ENCODE measurements around the gene NXPE3.

NXPE3 gene

GRCh38 chr3:101845425-101845824 is 66.4 kb downstream of the NXPE3 start:
- no peak for ATAC-seq
- TF ChIP-seq ZNF565 (CRISPR knock-in tag; conservative IDR thresholded peaks at IDR 0.05; ENCODE audit: low read depth) (no peak), GLIS3 (CRISPR knock-in tag; IDR thresholded peaks at IDR 0.05) (no peak), CSRNP3 (CRISPR knock-in tag; IDR thresholded peaks at IDR 0.05) (no peak), CREB5 (CRISPR knock-in tag; IDR thresholded peaks at IDR 0.05; ENCODE audit: low read depth) (no peak), POU6F1 (CRISPR knock-in tag; IDR thresholded peaks at IDR 0.05; ENCODE audit: borderline replicate concordance, low read depth) (no peak), ZNF70 (CRISPR knock-in tag; IDR thresholded peaks at IDR 0.05) (no peak), ZNF8 (CRISPR knock-in tag; IDR thresholded peaks at IDR 0.05) (no peak), PATZ1 (CRISPR knock-in tag; IDR thresholded peaks at IDR 0.05; ENCODE audit: borderline replicate concordance) (no peak), OSR1 (CRISPR knock-in tag; IDR thresholded peaks at IDR 0.05) (no peak), ZFP30 (CRISPR knock-in tag; IDR thresholded peaks at IDR 0.05) (no peak), TOX (CRISPR knock-in tag; IDR thresholded peaks at IDR 0.05; ENCODE audit: borderline replicate concordance) (no peak), CSDC2 (CRISPR knock-in tag; IDR thresholded peaks at IDR 0.05) (no peak), ZC3H10 (CRISPR knock-in tag; IDR thresholded peaks at IDR 0.05) (no peak), ARNTL (CRISPR knock-in tag; IDR thresholded peaks at IDR 0.05; ENCODE audit: borderline replicate concordance, low read depth) (no peak), RARB (CRISPR knock-in tag; IDR thresholded peaks at IDR 0.05) (no peak), TCF4 (CRISPR knock-in tag; IDR thresholded peaks at IDR 0.05; ENCODE audit: borderline replicate concordance) (no peak), ESRRG (CRISPR knock-in tag; IDR thresholded peaks at IDR 0.05) (no peak)
- TF ChIP-seq, protein P1, sequence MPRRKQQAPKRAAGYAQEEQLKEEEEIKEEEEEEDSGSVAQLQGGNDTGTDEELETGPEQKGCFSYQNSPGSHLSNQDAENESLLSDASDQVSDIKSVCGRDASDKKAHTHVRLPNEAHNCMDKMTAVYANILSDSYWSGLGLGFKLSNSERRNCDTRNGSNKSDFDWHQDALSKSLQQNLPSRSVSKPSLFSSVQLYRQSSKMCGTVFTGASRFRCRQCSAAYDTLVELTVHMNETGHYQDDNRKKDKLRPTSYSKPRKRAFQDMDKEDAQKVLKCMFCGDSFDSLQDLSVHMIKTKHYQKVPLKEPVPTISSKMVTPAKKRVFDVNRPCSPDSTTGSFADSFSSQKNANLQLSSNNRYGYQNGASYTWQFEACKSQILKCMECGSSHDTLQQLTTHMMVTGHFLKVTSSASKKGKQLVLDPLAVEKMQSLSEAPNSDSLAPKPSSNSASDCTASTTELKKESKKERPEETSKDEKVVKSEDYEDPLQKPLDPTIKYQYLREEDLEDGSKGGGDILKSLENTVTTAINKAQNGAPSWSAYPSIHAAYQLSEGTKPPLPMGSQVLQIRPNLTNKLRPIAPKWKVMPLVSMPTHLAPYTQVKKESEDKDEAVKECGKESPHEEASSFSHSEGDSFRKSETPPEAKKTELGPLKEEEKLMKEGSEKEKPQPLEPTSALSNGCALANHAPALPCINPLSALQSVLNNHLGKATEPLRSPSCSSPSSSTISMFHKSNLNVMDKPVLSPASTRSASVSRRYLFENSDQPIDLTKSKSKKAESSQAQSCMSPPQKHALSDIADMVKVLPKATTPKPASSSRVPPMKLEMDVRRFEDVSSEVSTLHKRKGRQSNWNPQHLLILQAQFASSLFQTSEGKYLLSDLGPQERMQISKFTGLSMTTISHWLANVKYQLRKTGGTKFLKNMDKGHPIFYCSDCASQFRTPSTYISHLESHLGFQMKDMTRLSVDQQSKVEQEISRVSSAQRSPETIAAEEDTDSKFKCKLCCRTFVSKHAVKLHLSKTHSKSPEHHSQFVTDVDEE (CRISPR knock-in tag; IDR thresholded peaks at IDR 0.05): no peak

- ATAC-seq: no peak
- TF ChIP-seq CSRNP3 (CRISPR knock-in tag; IDR thresholded peaks at IDR 0.05): no peak
- no peak for TF ChIP-seq TCF4 (CRISPR knock-in tag; IDR thresholded peaks at IDR 0.05; ENCODE audit: borderline replicate concordance)
- TF ChIP-seq, protein P1 (CRISPR knock-in tag; IDR thresholded peaks at IDR 0.05): no peak
- TF ChIP-seq ESRRG (CRISPR knock-in tag; IDR thresholded peaks at IDR 0.05): no peak
- no peak for TF ChIP-seq CSDC2 (CRISPR knock-in tag; IDR thresholded peaks at IDR 0.05)
- TF ChIP-seq POU6F1 (CRISPR knock-in tag; IDR thresholded peaks at IDR 0.05; ENCODE audit: borderline replicate concordance, low read depth): no peak
- TF ChIP-seq CREB5 (CRISPR knock-in tag; IDR thresholded peaks at IDR 0.05; ENCODE audit: low read depth): no peak
- TF ChIP-seq BACH2 (CRISPR knock-in tag; IDR thresholded peaks at IDR 0.05; ENCODE audit: borderline replicate concordance): no peak
- TF ChIP-seq TOX (CRISPR knock-in tag; IDR thresholded peaks at IDR 0.05; ENCODE audit: borderline replicate concordance): no peak
- no peak for TF ChIP-seq PATZ1 (CRISPR knock-in tag; IDR thresholded peaks at IDR 0.05; ENCODE audit: borderline replicate concordance)
- TF ChIP-seq GLIS3 (CRISPR knock-in tag; IDR thresholded peaks at IDR 0.05): no peak
These were observed 67.7 kb downstream of the NXPE3 start for GRCh38 chr3:101846709-101847108.

All from SK-N-SH treated with all-trans-retinoic acid at 6 μM for 48 hours (cell line).